Parathyroid adenoma (tissue), 2 donors: ENCODE results near the gene IER5.

ENCODE experiments used
- H2AFZ ChIP-seq: fragments of 300-600 bp; sonication (generic); one replicate; pipeline ENCODE4 v1.7.0; 2017; ENCODE audit warnings: antibody characterized with exemption, mild to moderate bottlenecking
- H3K27ac ChIP-seq: fragments of 300-600 bp; sonication (generic); one replicate; pipeline ENCODE4 v1.7.0; 2017
- H3K27me3 ChIP-seq: fragments of 300-600 bp; sonication (generic); one replicate; pipeline ENCODE4 v1.7.0; 2017; ENCODE audit warnings: low read length; ENCODE audit not compliant: control insufficient read depth, insufficient read depth
- H3K36me3 ChIP-seq: fragments of 300-600 bp; sonication (generic); one replicate; pipeline ENCODE4 v1.7.0; 2017; ENCODE audit warnings: low read length; ENCODE audit not compliant: control insufficient read depth, insufficient read depth
- H3K4me1 ChIP-seq: fragments of 300-600 bp; sonication (generic); one replicate; pipeline ENCODE4 v1.7.0; 2017; ENCODE audit warnings: control low read depth
- H3K4me2 ChIP-seq: fragments of 300-600 bp; sonication (generic); one replicate; pipeline ENCODE4 v1.7.0; 2017; ENCODE audit warnings: low read length
- H3K4me3 ChIP-seq: fragments of 300-600 bp; sonication (generic); one replicate; pipeline ENCODE4 v1.7.0; 2017; ENCODE audit warnings: low read depth, low read length
- H3K79me2 ChIP-seq: fragments of 300-600 bp; sonication (generic); one replicate; pipeline ENCODE4 v1.7.0; 2017; ENCODE audit warnings: control low read depth
- H3K9ac ChIP-seq: fragments of 300-600 bp; sonication (generic); one replicate; pipeline ENCODE4 v1.7.0; 2017; ENCODE audit warnings: mild to moderate bottlenecking
- H3K9me3 ChIP-seq: fragments of 300-600 bp; sonication (generic); one replicate; pipeline ENCODE4 v1.7.0; 2017; ENCODE audit warnings: low read length; ENCODE audit not compliant: control insufficient read depth
- CTCF ChIP-seq: fragments of 300-600 bp; sonication (generic); IDR thresholded peaks from one replicate; pipeline ENCODE4 v1.7.0; 2017; ENCODE audit warnings: antibody characterized with exemption, mild to moderate bottlenecking
- donor health status: primary hyperparathyroidism.

Gene IER5

GRCh38 chr1:181077576-181078242 lies 10.8 kb upstream of the IER5 start:
- Histone ChIP-seq H3K4me2 (no peak overlapping the region), H2AFZ (no peak overlapping the region), H3K27ac (no peak overlapping the region), H3K9ac (no peak overlapping the region), H3K9me3 (no peaks in the 10 kb centered on the region), H3K4me1 (no peaks in the 10 kb centered on the region), H3K79me2 (no peaks in the 10 kb centered on the region), H3K4me3 (no peak overlapping the region), H3K27me3 (no peaks in the 10 kb centered on the region), H3K36me3 (no peaks in the 10 kb centered on the region)
- TF ChIP-seq CTCF, result no peak

GRCh38 chr1:181079382-181079781 lies 9.1 kb upstream of the IER5 start:
- Histone ChIP-seq H3K9me3 (no peaks in the 10 kb centered on the region), H3K4me3 (no peak overlapping the region), H3K4me2 (no peak overlapping the region), H3K4me1 (no peaks in the 10 kb centered on the region), H3K79me2 (no peaks in the 10 kb centered on the region), H3K36me3 (no peaks in the 10 kb centered on the region), H3K27ac (no peak overlapping the region), H3K9ac (no peak overlapping the region), H3K27me3 (no peaks in the 10 kb centered on the region), H2AFZ (no peak overlapping the region)
- TF ChIP-seq CTCF, result no peak

DNA sequence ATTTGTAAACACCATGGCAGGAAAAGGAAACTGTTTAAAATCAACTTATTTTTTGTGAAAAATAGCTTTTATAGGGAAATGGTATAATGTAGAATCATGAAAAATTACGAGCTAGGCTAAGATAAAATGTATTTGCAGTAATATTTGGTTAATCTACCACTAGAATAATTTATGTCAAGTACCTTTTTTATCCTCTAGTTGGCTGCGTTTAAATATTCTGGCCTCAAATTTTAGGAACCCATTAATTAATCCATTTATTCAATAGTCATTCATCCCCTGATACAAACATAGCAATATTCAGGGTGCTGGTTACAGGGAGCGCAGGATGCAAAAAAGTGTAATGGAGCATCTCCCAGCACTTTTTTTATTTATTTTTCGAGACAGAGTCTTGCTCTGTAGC lies 8.6 kb upstream of the IER5 start:
- no peak overlapping the region for H3K4me2 ChIP-seq
- H3K4me1 ChIP-seq, result no peaks in the 10 kb centered on the region
- H3K4me3 ChIP-seq, result no peak overlapping the region
- H3K9me3 ChIP-seq, result no peaks in the 10 kb centered on the region
- H3K27ac ChIP-seq, result no peak overlapping the region
- H3K9ac ChIP-seq, result no peak overlapping the region
- no peaks in the 10 kb centered on the region for H3K36me3 ChIP-seq
- no peak overlapping the region for H2AFZ ChIP-seq
- no peaks in the 10 kb centered on the region for H3K27me3 ChIP-seq
- H3K79me2 ChIP-seq, result no peaks in the 10 kb centered on the region
- TF ChIP-seq CTCF, result no peak

DNA sequence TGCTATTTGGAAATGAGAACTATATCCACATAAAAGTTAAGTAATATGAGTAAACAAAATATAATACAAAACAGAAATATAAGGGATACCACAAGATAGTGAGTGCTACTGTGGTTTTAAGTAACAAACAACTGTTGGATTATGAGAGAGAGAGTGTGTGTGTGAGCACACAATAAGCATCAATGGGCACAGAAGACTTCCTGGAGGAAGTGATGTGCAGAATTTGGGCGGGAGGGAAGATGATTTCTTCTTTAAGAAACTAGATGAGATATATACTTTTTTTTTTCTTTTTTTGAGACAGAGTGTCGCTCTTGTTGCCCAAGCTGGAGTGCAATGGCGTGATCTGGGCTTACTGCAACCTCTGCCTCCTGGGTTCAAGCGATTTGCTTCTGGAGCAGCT lies 7.9 kb upstream of the IER5 start:
- no peak overlapping the region for H3K4me3 ChIP-seq
- no peaks in the 10 kb centered on the region for H3K79me2 ChIP-seq

More for the DNA sequence above, 7.9 kb upstream of the IER5 start:
- H3K4me1 ChIP-seq, result no peaks in the 10 kb centered on the region
- TF ChIP-seq CTCF, result no peak
- no peak overlapping the region for H3K4me2 ChIP-seq
- H3K9me3 ChIP-seq, result no peaks in the 10 kb centered on the region
- H3K27ac ChIP-seq, result no peak overlapping the region
- no peak overlapping the region for H2AFZ ChIP-seq
- H3K27me3 ChIP-seq, result no peaks in the 10 kb centered on the region
- H3K36me3 ChIP-seq, result no peaks in the 10 kb centered on the region
- no peak overlapping the region for H3K9ac ChIP-seq
